ENCODE results near the gene MTUS2.

MTUS2 gene

GRCh38 chr13:29050719-29051118, 230.6 kb downstream of the MTUS2 start:
- TF ChIP-seq, protein P1, sequence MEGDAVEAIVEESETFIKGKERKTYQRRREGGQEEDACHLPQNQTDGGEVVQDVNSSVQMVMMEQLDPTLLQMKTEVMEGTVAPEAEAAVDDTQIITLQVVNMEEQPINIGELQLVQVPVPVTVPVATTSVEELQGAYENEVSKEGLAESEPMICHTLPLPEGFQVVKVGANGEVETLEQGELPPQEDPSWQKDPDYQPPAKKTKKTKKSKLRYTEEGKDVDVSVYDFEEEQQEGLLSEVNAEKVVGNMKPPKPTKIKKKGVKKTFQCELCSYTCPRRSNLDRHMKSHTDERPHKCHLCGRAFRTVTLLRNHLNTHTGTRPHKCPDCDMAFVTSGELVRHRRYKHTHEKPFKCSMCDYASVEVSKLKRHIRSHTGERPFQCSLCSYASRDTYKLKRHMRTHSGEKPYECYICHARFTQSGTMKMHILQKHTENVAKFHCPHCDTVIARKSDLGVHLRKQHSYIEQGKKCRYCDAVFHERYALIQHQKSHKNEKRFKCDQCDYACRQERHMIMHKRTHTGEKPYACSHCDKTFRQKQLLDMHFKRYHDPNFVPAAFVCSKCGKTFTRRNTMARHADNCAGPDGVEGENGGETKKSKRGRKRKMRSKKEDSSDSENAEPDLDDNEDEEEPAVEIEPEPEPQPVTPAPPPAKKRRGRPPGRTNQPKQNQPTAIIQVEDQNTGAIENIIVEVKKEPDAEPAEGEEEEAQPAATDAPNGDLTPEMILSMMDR (conservative IDR thresholded peaks at IDR 0.05): no peak
- no peak overlapping the region for H3K27ac ChIP-seq

- H3K27ac ChIP-seq: no peak overlapping the region
- TF ChIP-seq, protein P1 (conservative IDR thresholded peaks at IDR 0.05): no peak
Observed at GRCh38 chr13:29059800-29060199, 239.7 kb downstream of the MTUS2 start.

DNA sequence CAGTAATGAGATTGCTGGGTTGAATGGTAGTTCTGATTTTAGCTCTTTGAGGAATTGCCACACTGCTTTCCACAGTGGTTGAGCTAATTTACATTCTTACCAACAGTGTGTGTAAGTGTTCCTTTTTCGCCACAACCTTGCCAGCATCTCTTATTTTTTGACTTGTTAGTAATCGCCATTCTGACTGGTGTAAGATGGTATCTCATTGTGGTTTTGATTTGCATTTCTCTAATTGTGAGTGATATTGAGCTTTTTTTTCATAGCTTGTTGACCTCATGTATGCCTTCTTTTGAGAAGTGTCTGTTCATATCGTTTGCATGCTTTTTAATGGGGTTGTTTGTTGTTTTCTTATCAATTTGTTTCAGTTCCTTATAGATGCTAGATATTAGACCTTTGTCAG, 245.0 kb downstream of the MTUS2 start:
- TF ChIP-seq, protein P1 (conservative IDR thresholded peaks at IDR 0.05): no peak
- H3K27ac ChIP-seq: no peak overlapping the region

GRCh38 chr13:29067306-29067945, 247.3 kb downstream of the MTUS2 start:
- no peak overlapping the region for H3K27ac ChIP-seq
- TF ChIP-seq, protein P1 (conservative IDR thresholded peaks at IDR 0.05): no peak

GRCh38 chr13:29073755-29074154, 253.6 kb downstream of the MTUS2 start:
- TF ChIP-seq, protein P1 (conservative IDR thresholded peaks at IDR 0.05): no peak
- H3K27ac ChIP-seq: no peak overlapping the region

GRCh38 chr13:29077051-29077813, 257.1 kb downstream of the MTUS2 start:
- H3K27ac ChIP-seq: no peak overlapping the region
- TF ChIP-seq, protein P1 (conservative IDR thresholded peaks at IDR 0.05): no peak

DNA sequence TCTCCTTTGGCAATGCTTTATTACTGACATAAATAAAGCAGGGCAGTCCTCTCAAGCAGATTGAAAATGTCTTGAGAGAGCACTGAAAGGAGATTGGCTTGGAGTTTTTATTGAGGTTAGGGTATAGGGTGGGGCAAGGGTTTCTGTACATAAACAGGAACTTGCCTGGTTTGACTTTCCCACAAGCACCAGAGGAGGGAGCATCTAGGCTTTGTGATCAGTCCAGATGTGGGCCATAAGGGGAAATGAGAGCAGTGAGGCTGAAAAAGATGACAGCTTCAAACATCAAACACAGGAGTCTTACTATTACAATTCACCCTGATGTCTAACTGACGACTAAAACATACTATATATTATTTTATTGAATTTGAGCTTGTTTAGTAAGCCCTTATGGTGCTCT, 260.9 kb downstream of the MTUS2 start:
- H3K27ac ChIP-seq: no peak overlapping the region
- TF ChIP-seq, protein P1 (conservative IDR thresholded peaks at IDR 0.05): no peak
